ENCODE results near the gene C1orf116. TPM values are rescaled to one million over a fixed set of nuclear protein-coding genes. Genes with fewer than 3 reads are reported as not detected.

C1orf116 gene
- polyA plus RNA-seq, 3 donors = 0.03 to 0.04 TPM; not detected in 1

DNA sequence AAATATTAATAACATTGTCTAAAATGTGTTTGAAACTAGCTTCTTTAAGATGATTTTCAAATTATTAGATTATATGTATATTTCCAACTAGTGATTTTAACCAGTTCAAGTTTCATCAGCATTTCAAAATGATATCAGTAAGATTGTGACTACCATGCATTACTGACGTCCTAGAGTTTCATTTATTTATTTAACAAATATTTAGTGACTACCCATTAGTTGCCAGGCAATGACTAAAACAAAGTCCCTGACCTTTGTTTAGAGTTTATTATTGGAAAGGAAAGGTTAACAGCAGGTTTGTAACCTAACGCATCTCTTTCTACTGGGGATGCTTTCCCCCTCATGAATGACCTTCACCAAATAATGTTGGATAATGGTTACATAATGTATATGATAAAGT, 48.5 kb upstream of the C1orf116 start:
- intact Hi-C loops (cut with micrococcal nuclease) = loop anchor here (5.0 to 10.0 kb wide), 5 partner anchors 234 to 416 kb away; partner anchors contain the start of genes CD55 (in 1 of the 2) and CR1 (in 1 of the 2)
- WGBS (ENCODE audit: insufficient coverage) = no CpG with 5 or more reads among the region's 2 CpGs

DNA sequence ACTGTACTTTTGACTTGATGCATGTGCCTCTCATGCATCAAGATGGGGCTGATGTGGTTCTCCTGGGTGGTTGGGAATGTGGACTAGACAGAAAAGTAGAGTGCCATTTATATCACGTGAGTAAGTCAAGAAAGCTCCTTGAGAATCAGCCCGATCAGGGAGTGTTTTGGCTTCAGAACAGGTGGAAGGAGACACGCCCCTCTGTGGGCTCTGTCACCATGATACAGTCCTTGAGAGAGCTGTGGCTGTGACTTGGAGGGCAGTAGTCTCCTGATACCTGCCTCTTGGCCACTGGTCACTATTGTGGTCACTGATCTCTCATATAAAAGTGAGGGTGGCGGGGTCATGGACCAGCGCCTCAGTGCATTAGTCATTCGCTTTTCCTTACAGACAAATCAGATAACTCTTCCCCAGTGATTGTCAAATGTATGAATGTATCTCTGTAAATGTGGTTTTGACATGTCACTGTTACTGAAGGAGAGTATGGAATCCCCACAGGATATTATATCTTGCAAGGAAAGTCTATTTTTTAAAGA, 47.2 kb upstream of the C1orf116 start:
- Mint-ChIP-seq H3K4me3 (no peak overlapping the region), H3K9me3 (no peaks in the 10 kb centered on the region), H3K4me1 (peaks cover 8% of the 10 kb centered on the region), H3K27me3 (ENCODE audit: low read depth in 3 of 3) (peaks cover 3 to 6% (median 3%) of the 10 kb centered on the region in 3 donors), H3K27ac (no peak overlapping the region), H3K36me3 (peaks cover 0 to 19% of the 10 kb centered on the region in 2 donors)
- intact Hi-C loops (cut with micrococcal nuclease) = loop anchor here (5.0 to 10.0 kb wide), 5 partner anchors 235 to 418 kb away; partner anchors contain the start of genes CD55 (in 1 of the 2) and CR1 (in 1 of the 2)
- 97% methylated on average over 3 of the region's 6 CpGs for WGBS (ENCODE audit: insufficient coverage)
- Histone ChIP-seq H3K4me1 (ENCODE audit: control insufficient read depth in 1 of 2, insufficient read depth in 2 of 2, low read length in 2 of 2) (peaks cover 0 to 6% of the 10 kb centered on the region in 2 donors), H3K9ac (ENCODE audit: insufficient read depth, low read length, poor library complexity, severe bottlenecking) (no peak overlapping the region), H3K4me3 (replicated peaks in 1 of 3; ENCODE audit: low read depth in 2 of 3, low read length in 3 of 3) (no peak overlapping the region), H2AFZ (ENCODE audit: insufficient read depth, low read depth, low read length, poor library complexity, severe bottlenecking) (no peak overlapping the region), H3K4me2 (replicated peaks; ENCODE audit: extremely low read depth, low read length, poor library complexity, severe bottlenecking) (no peak overlapping the region), H3K27ac (ENCODE audit: low read depth in 1 of 2, low read length in 2 of 2) (no peak overlapping the region), H3K9me3 (replicated peaks in 1 of 2; ENCODE audit: control insufficient read depth in 1 of 2, insufficient read depth in 1 of 2, low read length in 2 of 2) (no peaks in the 10 kb centered on the region), H3K27me3 (ENCODE audit: control insufficient read depth in 2 of 2, insufficient read depth in 2 of 2, low read length in 2 of 2) (peaks cover 0 to 2% of the 10 kb centered on the region in 2 donors), H4K20me1 (ENCODE audit: insufficient read depth, low read length) (no peaks in the 10 kb centered on the region), H3K36me3 (replicated peaks in 1 of 2; ENCODE audit: control insufficient read depth in 1 of 2, insufficient read depth in 2 of 2, low read length in 2 of 2) (peaks cover 0 to 7% of the 10 kb centered on the region in 2 donors), H3K79me2 (ENCODE audit: insufficient read depth, low read length) (no peaks in the 10 kb centered on the region)
- TF ChIP-seq, protein P1, sequence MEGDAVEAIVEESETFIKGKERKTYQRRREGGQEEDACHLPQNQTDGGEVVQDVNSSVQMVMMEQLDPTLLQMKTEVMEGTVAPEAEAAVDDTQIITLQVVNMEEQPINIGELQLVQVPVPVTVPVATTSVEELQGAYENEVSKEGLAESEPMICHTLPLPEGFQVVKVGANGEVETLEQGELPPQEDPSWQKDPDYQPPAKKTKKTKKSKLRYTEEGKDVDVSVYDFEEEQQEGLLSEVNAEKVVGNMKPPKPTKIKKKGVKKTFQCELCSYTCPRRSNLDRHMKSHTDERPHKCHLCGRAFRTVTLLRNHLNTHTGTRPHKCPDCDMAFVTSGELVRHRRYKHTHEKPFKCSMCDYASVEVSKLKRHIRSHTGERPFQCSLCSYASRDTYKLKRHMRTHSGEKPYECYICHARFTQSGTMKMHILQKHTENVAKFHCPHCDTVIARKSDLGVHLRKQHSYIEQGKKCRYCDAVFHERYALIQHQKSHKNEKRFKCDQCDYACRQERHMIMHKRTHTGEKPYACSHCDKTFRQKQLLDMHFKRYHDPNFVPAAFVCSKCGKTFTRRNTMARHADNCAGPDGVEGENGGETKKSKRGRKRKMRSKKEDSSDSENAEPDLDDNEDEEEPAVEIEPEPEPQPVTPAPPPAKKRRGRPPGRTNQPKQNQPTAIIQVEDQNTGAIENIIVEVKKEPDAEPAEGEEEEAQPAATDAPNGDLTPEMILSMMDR (IDR thresholded peaks at IDR 0.05) = no peak
- no peak for DNase-seq

More for the DNA sequence above, 48.5 kb upstream of the C1orf116 start:
- H3K27me3 ChIP-seq (ENCODE audit: control insufficient read depth in 2 of 2, insufficient read depth in 2 of 2, low read length in 2 of 2) = peaks cover 0 to 2% of the 10 kb centered on the region in 2 donors
- TF ChIP-seq, protein P1 (IDR thresholded peaks at IDR 0.05) = no peak
- Mint-ChIP-seq H3K4me1 (peaks cover 14% of the 10 kb centered on the region), H3K36me3 (peaks cover 0 to 11% of the 10 kb centered on the region in 2 donors), H3K27me3 (ENCODE audit: low read depth in 3 of 3) (peaks cover 3 to 6% (median 3%) of the 10 kb centered on the region in 3 donors), H3K4me3 (no peak overlapping the region), H3K9me3 (no peaks in the 10 kb centered on the region), H3K27ac (no peak overlapping the region)
- no peak overlapping the region for H3K27ac ChIP-seq (ENCODE audit: low read depth in 1 of 2, low read length in 2 of 2)
- H2AFZ ChIP-seq (ENCODE audit: insufficient read depth, low read depth, low read length, poor library complexity, severe bottlenecking) = no peak overlapping the region
- no peak overlapping the region for H3K4me2 ChIP-seq (replicated peaks; ENCODE audit: extremely low read depth, low read length, poor library complexity, severe bottlenecking)
- no peaks in the 10 kb centered on the region for H3K9me3 ChIP-seq (replicated peaks in 1 of 2; ENCODE audit: control insufficient read depth in 1 of 2, insufficient read depth in 1 of 2, low read length in 2 of 2)
- H3K4me3 ChIP-seq (replicated peaks in 1 of 3; ENCODE audit: low read depth in 2 of 3, low read length in 3 of 3) = no peak overlapping the region
- H3K36me3 ChIP-seq (replicated peaks in 1 of 2; ENCODE audit: control insufficient read depth in 1 of 2, insufficient read depth in 2 of 2, low read length in 2 of 2) = no peaks in the 10 kb centered on the region
- DNase-seq = no peak
- peaks cover 0 to 6% of the 10 kb centered on the region in 2 donors for H3K4me1 ChIP-seq (ENCODE audit: control insufficient read depth in 1 of 2, insufficient read depth in 2 of 2, low read length in 2 of 2)
- no peak overlapping the region for H3K9ac ChIP-seq (ENCODE audit: insufficient read depth, low read length, poor library complexity, severe bottlenecking)
- H3K79me2 ChIP-seq (ENCODE audit: insufficient read depth, low read length) = no peaks in the 10 kb centered on the region
- H4K20me1 ChIP-seq (ENCODE audit: insufficient read depth, low read length) = no peaks in the 10 kb centered on the region
